HEK293T (cell line): ENCODE results near the gene CDKN2B.

Experiments used
- CTCF ChIA-PET: fragments of 350-600 bp; formaldehyde crosslinking; extraction: SDS; loops from one replicate; lab custom pipeline; 2021; ENCODE audit warnings: antibody characterized with exemption, inconsistent platforms; lab: Yijun Ruan, JAX
- POLR2A ChIA-PET: fragments of 350-600 bp; formaldehyde crosslinking; extraction: SDS; loops from one replicate; lab custom pipeline; 2020; ENCODE audit warnings: antibody characterized with exemption, inconsistent platforms; lab: Yijun Ruan, JAX
- DNase-seq: peaks from one replicate; pipeline ENCODE4 v3.0.0; 2012; ENCODE audit warnings: mixed read lengths; ENCODE audit errors: extremely low spot score
- ARNT ChIP-seq: fragments of 450-650 bp; IDR thresholded peaks from 2 replicates; pipeline ENCODE4 v1.6.1; 2017; ENCODE audit warnings: mild to moderate bottlenecking
- BHLHE40 ChIP-seq: fragments of 450-650 bp; IDR thresholded peaks from 2 replicates; pipeline ENCODE4 v1.6.1; 2016; ENCODE audit warnings: mild to moderate bottlenecking, moderate library complexity, borderline replicate concordance
- CTBP1 ChIP-seq: fragments of 450-650 bp; IDR thresholded peaks from 2 replicates; pipeline ENCODE4 v1.6.1; 2016; ENCODE audit warnings: borderline replicate concordance
- ELF4 ChIP-seq: fragments of 450-650 bp; IDR thresholded peaks from 2 replicates; pipeline ENCODE4 v1.6.1; 2017; ENCODE audit warnings: antibody characterized with exemption
- FOXA1 ChIP-seq: fragments of 450-650 bp; IDR thresholded peaks from 2 replicates; pipeline ENCODE4 v1.6.1; 2016; ENCODE audit warnings: mild to moderate bottlenecking
- FOXK2 ChIP-seq: fragments of 450-650 bp; IDR thresholded peaks from 2 replicates; pipeline ENCODE4 v1.6.1; 2016; ENCODE audit warnings: mild to moderate bottlenecking
- FOXM1 ChIP-seq: fragments of 450-650 bp; IDR thresholded peaks from 2 replicates; pipeline ENCODE4 v1.6.1; 2017; ENCODE audit warnings: mild to moderate bottlenecking, borderline replicate concordance
- HDGF ChIP-seq: fragments of 450-650 bp; IDR thresholded peaks from 2 replicates; pipeline ENCODE4 v1.6.1; 2017; ENCODE audit warnings: antibody characterized with exemption, borderline replicate concordance
- L3MBTL2 ChIP-seq: fragments of 450-650 bp; conservative IDR thresholded peaks from 2 replicates; pipeline ENCODE4 v1.6.1; 2016; ENCODE audit warnings: mild to moderate bottlenecking
- LEF1 ChIP-seq: fragments of 450-650 bp; IDR thresholded peaks from 2 replicates; pipeline ENCODE4 v1.6.1; 2017; ENCODE audit warnings: mild to moderate bottlenecking, borderline replicate concordance
- NFRKB ChIP-seq: fragments of 450-650 bp; IDR thresholded peaks from 2 replicates; pipeline ENCODE4 v1.6.1; 2016; ENCODE audit warnings: mild to moderate bottlenecking, moderate library complexity
- PKNOX1 ChIP-seq: fragments of 450-650 bp; IDR thresholded peaks from 2 replicates; pipeline ENCODE4 v1.6.1; 2016
- SP1 ChIP-seq: fragments of 450-650 bp; IDR thresholded peaks from 2 replicates; pipeline ENCODE4 v1.6.1; 2017
- SUZ12 ChIP-seq: fragments of 450-650 bp; IDR thresholded peaks from 2 replicates; pipeline ENCODE4 v1.6.1; 2016; ENCODE audit warnings: mild to moderate bottlenecking
- TARDBP ChIP-seq: fragments of 450-650 bp; IDR thresholded peaks from 2 replicates; pipeline ENCODE4 v1.6.1; 2016
- ZNF384 ChIP-seq: fragments of 450-650 bp; IDR thresholded peaks from 2 replicates; pipeline ENCODE4 v1.6.1; 2016

Gene CDKN2B

GRCh38 chr9:22009506-22009867 is 382 bp upstream of the CDKN2B start:
- DNase-seq: no peak
- TF ChIP-seq SP1: no peak
- no peak for TF ChIP-seq ARNT
- TF ChIP-seq L3MBTL2: no peak
- no peak for TF ChIP-seq ELF4
- POLR2A ChIA-PET: interaction anchor here (1.3 to 3.0 kb wide), 7 partner anchors 9 to 229 kb away, joined by 3 to 24 read pairs (median 4); partner anchors contain the start of genes CDKN2A and CDKN2B-AS1
- CTCF ChIA-PET: interaction anchor here (0.6 to 3.2 kb wide), 13 partner anchors 9 to 813 kb away, joined by 3 to 18 read pairs (median 4); no protein-coding TSS in a partner anchor

DNA sequence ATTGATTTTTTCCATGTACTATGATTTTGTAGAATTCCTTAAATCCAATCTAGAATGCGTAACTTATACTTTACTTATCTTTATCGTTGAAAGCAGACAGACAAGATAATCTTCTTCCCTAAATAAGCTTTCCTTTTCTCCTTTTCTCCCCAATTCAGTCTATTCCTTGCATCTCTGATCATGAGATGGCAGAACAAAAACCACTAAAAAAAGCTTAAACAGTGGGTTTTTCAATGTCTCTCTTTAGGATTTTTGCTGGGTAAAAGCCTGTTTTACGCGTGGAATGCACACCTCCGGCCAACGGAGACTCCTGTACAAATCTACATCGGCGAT is 755 bp downstream of the CDKN2B start:
- POLR2A ChIA-PET: interaction anchor here (1.2 to 3.0 kb wide), 8 partner anchors 10 to 230 kb away, joined by 4 to 24 read pairs (median 4); partner anchors contain the start of genes CDKN2A and CDKN2B-AS1
- TF ChIP-seq BHLHE40: no peak
- TF ChIP-seq FOXK2: no peak
- TF ChIP-seq ZNF384: no peak
- TF ChIP-seq FOXM1: no peak
- TF ChIP-seq LEF1: no peak
- no peak for TF ChIP-seq ARNT
- no peak for TF ChIP-seq HDGF
- no peak for DNase-seq
- CTCF ChIA-PET: interaction anchor here (0.8 to 3.2 kb wide), 12 partner anchors 12 to 235 kb away, joined by 3 to 18 read pairs (median 8); partner anchors contain the start of genes CDKN2A and CDKN2B-AS1

GRCh38 chr9:22005702-22006606 is 3.2 kb downstream of the CDKN2B start:
- no peak for DNase-seq
- CTCF ChIA-PET: interaction anchor here (1.0 to 3.2 kb wide), 5 partner anchors 103 to 238 kb away, joined by 3 to 18 read pairs (median 3); no protein-coding TSS in a partner anchor
- TF ChIP-seq SUZ12 (no peak), PKNOX1 (no peak), NFRKB (no peak), LEF1 (no peak), ELF4 (no peak), CTBP1 (no peak), SP1 (no peak), TARDBP (no peak), L3MBTL2 (no peak), HDGF (no peak), FOXM1 (no peak), FOXA1 (no peak), BHLHE40 (no peak), ZNF384 (no peak), FOXK2 (no peak), ARNT (no peak)
- POLR2A ChIA-PET: no interaction called here

DNA sequence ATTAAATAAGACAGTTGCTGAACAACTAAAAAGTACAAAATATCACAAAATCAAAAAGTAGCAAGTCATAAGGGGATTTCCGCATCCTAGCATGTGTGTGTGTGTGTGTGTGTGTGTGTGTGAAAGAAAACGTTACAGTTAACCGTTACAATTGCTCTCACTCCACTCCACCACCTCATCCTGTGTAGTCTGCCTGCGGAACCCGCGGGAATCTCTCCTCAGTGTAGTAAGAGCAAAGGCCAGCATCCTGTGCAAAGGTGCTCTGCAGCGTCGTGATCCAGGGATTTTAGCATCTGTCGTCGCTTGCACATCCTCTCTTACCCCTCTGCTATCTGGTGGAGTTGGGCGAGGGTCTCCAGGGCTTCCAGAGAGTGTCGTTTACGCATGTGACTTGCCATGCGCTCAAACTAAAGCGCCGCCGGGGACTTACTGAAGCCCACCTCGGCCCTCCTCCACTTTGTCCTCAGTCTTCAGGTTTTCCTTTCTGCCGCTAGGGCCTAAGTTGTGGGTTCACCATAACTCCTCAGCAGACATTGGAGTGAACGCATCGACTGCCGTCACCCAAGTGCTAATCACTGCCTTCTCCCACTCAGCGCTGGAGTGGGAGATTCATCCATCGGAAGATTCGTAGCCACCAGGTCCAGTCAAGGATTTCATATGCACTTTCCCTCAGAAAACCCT is 3.9 kb downstream of the CDKN2B start:
- no peak for TF ChIP-seq ARNT
- TF ChIP-seq PKNOX1: no peak
- TF ChIP-seq L3MBTL2: no peak
- no peak for TF ChIP-seq BHLHE40
- no peak for TF ChIP-seq FOXM1
- TF ChIP-seq SUZ12: no peak
- TF ChIP-seq HDGF: no peak
- TF ChIP-seq LEF1: no peak
- no peak for TF ChIP-seq TARDBP
- no peak for TF ChIP-seq ZNF384
- TF ChIP-seq FOXA1: no peak
- no peak for TF ChIP-seq FOXK2
- no peak for TF ChIP-seq ELF4
- TF ChIP-seq SP1: no peak
- no peak for TF ChIP-seq CTBP1
- TF ChIP-seq NFRKB: no peak
- ChIA-PET CTCF (no interaction called here), POLR2A (interaction anchor here (0.7 kb wide), 1 partner anchor 99 kb away, joined by 3 read pairs; no protein-coding TSS in a partner anchor)
- no peak for DNase-seq

DNA sequence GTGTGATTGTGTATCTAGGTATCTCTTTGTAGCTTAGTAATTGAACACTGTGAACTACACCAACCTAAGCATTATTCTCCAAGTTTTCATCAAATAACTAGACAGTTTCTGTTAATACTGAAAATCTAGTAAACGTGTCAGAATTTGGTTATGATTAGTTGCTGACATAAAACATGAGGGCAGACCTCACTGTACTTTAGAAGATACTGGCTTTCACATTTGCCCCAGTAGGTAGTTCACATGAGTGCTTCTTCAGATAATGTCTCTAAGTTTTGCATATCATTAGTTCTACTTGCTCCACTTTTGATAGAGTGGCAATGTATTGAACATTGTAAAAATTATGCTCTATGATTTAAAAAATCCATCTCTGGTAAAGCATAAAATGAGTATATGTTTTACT is 7.1 kb downstream of the CDKN2B start:
- CTCF ChIA-PET: no interaction called here
- DNase-seq: no peak
- POLR2A ChIA-PET: no interaction called here
- TF ChIP-seq HDGF (no peak), ELF4 (no peak), PKNOX1 (no peak), LEF1 (no peak), TARDBP (no peak), SUZ12 (no peak), SP1 (no peak), BHLHE40 (no peak), ARNT (no peak), CTBP1 (no peak), FOXA1 (no peak), FOXM1 (no peak), L3MBTL2 (no peak)
